ENCODE results near the gene SNRPD2. TPM values are rescaled to one million over a fixed set of nuclear protein-coding genes. Genes with fewer than 3 reads are reported as not detected.

Gene SNRPD2
- total RNA-seq, 1 experiment from 2014 or later: 793 TPM

- TF ChIP-seq CTCF (conservative IDR thresholded peaks at IDR 0.05): 0 out of 3 replicates have a peak, but pooled peaks have one; percentile 17
- H2AFZ ChIP-seq (ENCODE audit: low read length): no peak within 1 kb of the TSS
- peak within 1 kb of the TSS; percentile 79 for H3K14ac ChIP-seq (ENCODE audit: insufficient read depth, low read length)
- no peak within 1 kb of the TSS for H3K27ac ChIP-seq (ENCODE audit: insufficient read length, low read depth, low read length)
- WGBS (ENCODE audit: extremely low coverage, insufficient read length, low lambda C conversion rate): no CpG with 5 or more reads among the region's 48 CpGs
- peaks cover 4% of the 10 kb centered on the region; the same call in 1 of the 2 replicates for H3K79me2 ChIP-seq (ENCODE audit: insufficient read depth, low read length)
- H4K5ac ChIP-seq (ENCODE audit: insufficient read length, low read depth, low read length): no peak within 1 kb of the TSS
- no peaks in the 10 kb centered on the region for H3K4me1 ChIP-seq (ENCODE audit: insufficient read depth, low read length)
- H2BK5ac ChIP-seq (ENCODE audit: insufficient read length, low read length): no peak within 1 kb of the TSS
- Mint-ChIP-seq H3K36me3 (ENCODE audit: insufficient read depth in 1 of 3, low read depth in 3 of 3) (peaks cover 0 to 2% (median 0%) of the 10 kb centered on the region in 3 experiments; a peak in 1 of 7 replicates), H3K4me3 (peak within 1 kb of the TSS; percentile 96 to 97), H3K9me3 (no peaks in the 10 kb centered on the region), H3K27me3 (ENCODE audit: low read depth) (no peaks in the 10 kb centered on the region), H3K4me1 (peaks cover 13 to 19% of the 10 kb centered on the region in 2 experiments), H3K27ac (peak within 1 kb of the TSS; percentile 81 to 98 (median 98); a peak in 6 of 7 replicates)
- H4K8ac ChIP-seq (replicated peaks; ENCODE audit: insufficient read length, low read depth, low read length): no peak within 1 kb of the TSS
- H3K18ac ChIP-seq (ENCODE audit: insufficient read length, low read depth, low read length): peak within 1 kb of the TSS; percentile 63
- H3K4ac ChIP-seq (ENCODE audit: low read depth, low read length): no peak within 1 kb of the TSS
- H4K91ac ChIP-seq (ENCODE audit: insufficient read length, low read depth, low read length): no peak within 1 kb of the TSS
- H2BK120ac ChIP-seq (ENCODE audit: low read depth, low read length, poor library complexity, severe bottlenecking): no peak within 1 kb of the TSS
- H2BK15ac ChIP-seq (ENCODE audit: low read depth, low read length): no peak within 1 kb of the TSS
- H2BK12ac ChIP-seq (ENCODE audit: insufficient read length, low read depth, low read length): no peak within 1 kb of the TSS
- no peak within 1 kb of the TSS for H3K23ac ChIP-seq (ENCODE audit: insufficient read length, low read depth, low read length)
- DNase-seq: peak; percentile 98
- H3K79me1 ChIP-seq (ENCODE audit: insufficient read depth, low read depth, low read length, poor library complexity, severe bottlenecking): peaks cover 5% of the 10 kb centered on the region
- H3K9me3 ChIP-seq (ENCODE audit: control insufficient read depth, low read depth, low read length): no peaks in the 10 kb centered on the region
- peak within 1 kb of the TSS; percentile 20 for H3K56ac ChIP-seq (ENCODE audit: insufficient read length, low read depth, low read length)
- H2AK5ac ChIP-seq (ENCODE audit: insufficient read length, low read length): no peak within 1 kb of the TSS
- no peaks in the 10 kb centered on the region for H3K27me3 ChIP-seq (ENCODE audit: insufficient read depth, low read length)
- no peak within 1 kb of the TSS for H2BK20ac ChIP-seq (ENCODE audit: low read depth, low read length, poor library complexity, severe bottlenecking)
- H3K4me2 ChIP-seq (ENCODE audit: insufficient read depth, insufficient read length, low read length): peak within 1 kb of the TSS; percentile 78
- H4K20me1 ChIP-seq (ENCODE audit: control insufficient read depth, insufficient read depth, insufficient read length): no peaks in the 10 kb centered on the region
- no peaks in the 10 kb centered on the region for H3K23me2 ChIP-seq (ENCODE audit: insufficient read length, low read depth, low read length, poor library complexity, severe bottlenecking)
- no peak within 1 kb of the TSS for H3T11ph ChIP-seq (ENCODE audit: low read length)
- peak within 1 kb of the TSS; percentile 76 for H3K9ac ChIP-seq (ENCODE audit: extremely low read depth, insufficient read length, low read length)
Measured at GRCh38 chr19:45730368-45731288, 38.9 kb upstream of the SNRPD2 start, which contains the start of gene FBXO46. FBXO46 (minus strand) TSS chr19:45730896; CDS start chr19:45713495, 17,401 bp downstream.

Data from H9 (cell line).